HEK293 (cell line): ENCODE data around the gene TYRO3.

Experiments used
- CTCF ChIA-PET: fragments of 350-600 bp; formaldehyde crosslinking; extraction: SDS; loops from one replicate; lab custom pipeline; 2021; ENCODE audit warnings: antibody characterized with exemption; lab: Yijun Ruan, JAX
- POLR2A ChIA-PET: fragments of 300-600 bp; formaldehyde crosslinking; extraction: SDS; loops from one replicate; lab custom pipeline; 2020; ENCODE audit warnings: antibody characterized with exemption, inconsistent platforms; lab: Yijun Ruan, JAX
- H3K27ac ChIP-seq: fragments of 200-500 bp; sonication (Bioruptor generic); 2 replicates; pipeline ENCODE4 v1.5.1; 2014; ENCODE audit warnings: low read depth, low read length, control low read depth, inconsistent platforms; ENCODE audit errors: extremely low read depth
- H3K36me3 ChIP-seq, 2 experiments: fragments of 200-500 bp in 1 of 2; sonication (Bioruptor generic) in 1 of 2; 1 replicate in 1 of 2; 2 replicates in 1 of 2; pipeline ENCODE4 v1.5.1; 2014 to 2017; ENCODE audit warnings: inconsistent platforms in 2 of 2, low read length in 2 of 2; ENCODE audit not compliant: control insufficient read depth in 2 of 2, insufficient read depth in 1 of 2
- H3K4me1 ChIP-seq: fragments of 200-500 bp; sonication (Bioruptor generic); 2 replicates; pipeline ENCODE4 v1.5.1; 2014; ENCODE audit warnings: mild to moderate bottlenecking, low read length, inconsistent platforms; ENCODE audit not compliant: control insufficient read depth, insufficient read depth
- H3K4me3 ChIP-seq: 2 replicates; pipeline ENCODE4 v1.5.1; 2011; ENCODE audit warnings: low read depth, mild to moderate bottlenecking, control low read depth, low read length, moderate library complexity
- H3K9me3 ChIP-seq: fragments of 200-500 bp; sonication (Bioruptor generic); 2 replicates; pipeline ENCODE4 v1.5.1; 2014; ENCODE audit warnings: low read depth, low read length, inconsistent platforms; ENCODE audit not compliant: control insufficient read depth, insufficient read depth
- GFI1B ChIP-seq: fragments of 450-650 bp; formaldehyde crosslinking; IDR thresholded peaks from 2 replicates; pipeline ENCODE4 v1.5.1; 2016; ENCODE audit warnings: missing biosample characterization, missing genetic modification characterization
- HOXA7 ChIP-seq: sonication (generic); formaldehyde crosslinking; IDR thresholded peaks from 2 replicates; pipeline ENCODE4 v1.8.1; 2022; ENCODE audit warnings: missing genetic modification reagents, borderline replicate concordance
- MYNN ChIP-seq: fragments of 450-650 bp; formaldehyde crosslinking; IDR thresholded peaks from 2 replicates; pipeline ENCODE4 v1.5.1; 2016; ENCODE audit warnings: missing biosample characterization, missing genetic modification characterization, borderline replicate concordance
- PRDM1 ChIP-seq: fragments of 450-650 bp; formaldehyde crosslinking; IDR thresholded peaks from 2 replicates; pipeline ENCODE4; 2016; ENCODE audit warnings: missing biosample characterization, missing genetic modification characterization
- PRDM4 ChIP-seq: fragments of 450-650 bp; formaldehyde crosslinking; IDR thresholded peaks from 2 replicates; pipeline ENCODE4 v1.5.1; 2017; ENCODE audit warnings: missing biosample characterization, missing genetic modification characterization
- PRDM6 ChIP-seq: fragments of 450-650 bp; formaldehyde crosslinking; IDR thresholded peaks from 2 replicates; pipeline ENCODE4 v1.5.1; 2017; ENCODE audit warnings: missing biosample characterization, missing genetic modification characterization
- RBAK ChIP-seq: fragments of 450-650 bp; formaldehyde crosslinking; IDR thresholded peaks from 2 replicates; pipeline ENCODE4 v1.5.1; 2016; ENCODE audit warnings: missing biosample characterization, missing genetic modification characterization
- SETDB1 ChIP-seq: IDR thresholded peaks from one replicate; pipeline ENCODE4 v1.6.1; 2017; ENCODE audit warnings: mild to moderate bottlenecking, low read length, moderate library complexity, mixed read lengths; ENCODE audit not compliant: insufficient read length
- SP3 ChIP-seq: fragments of 450-650 bp; formaldehyde crosslinking; IDR thresholded peaks from 2 replicates; pipeline ENCODE4 v1.5.1; 2016; ENCODE audit warnings: missing biosample characterization, missing genetic modification characterization
- YY1 ChIP-seq: fragments of 450-650 bp; formaldehyde crosslinking; IDR thresholded peaks from 2 replicates; pipeline ENCODE4 v1.5.1; 2018; ENCODE audit warnings: missing biosample characterization, missing genetic modification characterization
- ZBTB17 ChIP-seq: fragments of 450-650 bp; formaldehyde crosslinking; IDR thresholded peaks from 2 replicates; pipeline ENCODE4 v1.5.1; 2016; ENCODE audit warnings: missing biosample characterization, missing genetic modification characterization
- ZBTB26 ChIP-seq: fragments of 450-650 bp; formaldehyde crosslinking; optimal IDR thresholded peaks from 2 replicates; pipeline ENCODE3; 2016; ENCODE audit warnings: missing biosample characterization, mild to moderate bottlenecking, missing genetic modification characterization
- ZBTB8A ChIP-seq: fragments of 450-650 bp; formaldehyde crosslinking; IDR thresholded peaks from 2 replicates; pipeline ENCODE4 v1.5.1; 2016; ENCODE audit warnings: missing biosample characterization, missing genetic modification characterization
- ZFP69B ChIP-seq: fragments of 450-650 bp; formaldehyde crosslinking; IDR thresholded peaks from 2 replicates; pipeline ENCODE4 v1.5.1; 2016; ENCODE audit warnings: missing biosample characterization, missing genetic modification characterization
- ZNF133 ChIP-seq: fragments of 450-650 bp; formaldehyde crosslinking; IDR thresholded peaks from 2 replicates; pipeline ENCODE4 v1.5.1; 2016; ENCODE audit warnings: missing biosample characterization, missing genetic modification characterization
- ZNF140 ChIP-seq: fragments of 450-650 bp; formaldehyde crosslinking; IDR thresholded peaks from 2 replicates; pipeline ENCODE4 v1.5.1; 2016; ENCODE audit warnings: missing biosample characterization, missing genetic modification characterization
- ZNF146 ChIP-seq: fragments of 450-650 bp; formaldehyde crosslinking; IDR thresholded peaks from 2 replicates; pipeline ENCODE4 v1.5.1; 2016; ENCODE audit warnings: missing biosample characterization, missing genetic modification characterization
- ZNF155 ChIP-seq: fragments of 450-650 bp; formaldehyde crosslinking; IDR thresholded peaks from 2 replicates; pipeline ENCODE4 v1.5.1; 2016; ENCODE audit warnings: missing biosample characterization, missing genetic modification characterization
- ZNF174 ChIP-seq: fragments of 450-650 bp; formaldehyde crosslinking; IDR thresholded peaks from 2 replicates; pipeline ENCODE4 v1.5.0; 2017; ENCODE audit warnings: missing biosample characterization, mild to moderate bottlenecking, missing genetic modification characterization
- ZNF214 ChIP-seq: fragments of 450-650 bp; formaldehyde crosslinking; IDR thresholded peaks from 2 replicates; pipeline ENCODE4 v1.5.1; 2017; ENCODE audit warnings: missing biosample characterization, mild to moderate bottlenecking, missing genetic modification characterization, borderline replicate concordance
- ZNF292 ChIP-seq: fragments of 450-650 bp; formaldehyde crosslinking; IDR thresholded peaks from 2 replicates; pipeline ENCODE4 v1.5.1; 2016; ENCODE audit warnings: low read depth, missing biosample characterization, missing genetic modification characterization, borderline replicate concordance
- ZNF341 ChIP-seq: fragments of 450-650 bp; formaldehyde crosslinking; IDR thresholded peaks from 2 replicates; pipeline ENCODE4; 2016; ENCODE audit warnings: low read depth, missing biosample characterization, missing genetic modification characterization
- ZNF423 ChIP-seq: fragments of 450-650 bp; formaldehyde crosslinking; IDR thresholded peaks from 2 replicates; pipeline ENCODE4 v1.5.1; 2016; ENCODE audit warnings: missing biosample characterization, missing genetic modification characterization
- ZNF48 ChIP-seq: fragments of 450-650 bp; formaldehyde crosslinking; IDR thresholded peaks from 2 replicates; pipeline ENCODE4 v1.5.1; 2016; ENCODE audit warnings: missing biosample characterization, missing genetic modification characterization
- ZNF521 ChIP-seq: fragments of 450-650 bp; formaldehyde crosslinking; IDR thresholded peaks from 2 replicates; pipeline ENCODE4 v1.5.1; 2017; ENCODE audit warnings: missing biosample characterization, mild to moderate bottlenecking, missing genetic modification characterization
- ZNF544 ChIP-seq: fragments of 450-650 bp; formaldehyde crosslinking; IDR thresholded peaks from 2 replicates; pipeline ENCODE4 v1.5.0; 2017; ENCODE audit warnings: missing biosample characterization, missing genetic modification characterization
- ZNF555 ChIP-seq: fragments of 450-650 bp; formaldehyde crosslinking; conservative IDR thresholded peaks from 2 replicates; pipeline ENCODE4 v1.5.1; 2017; ENCODE audit warnings: missing biosample characterization, mild to moderate bottlenecking, missing genetic modification characterization, inconsistent platforms
- ZNF558 ChIP-seq: fragments of 450-650 bp; formaldehyde crosslinking; IDR thresholded peaks from 2 replicates; pipeline ENCODE4 v1.5.1; 2016; ENCODE audit warnings: missing biosample characterization, missing genetic modification characterization
- ZNF623 ChIP-seq: fragments of 450-650 bp; formaldehyde crosslinking; IDR thresholded peaks from 2 replicates; pipeline ENCODE4 v1.5.1; 2016; ENCODE audit warnings: missing biosample characterization, missing genetic modification characterization
- ZNF626 ChIP-seq: fragments of 450-650 bp; sonication (Bioruptor Pico); formaldehyde crosslinking; IDR thresholded peaks from 2 replicates; pipeline ENCODE4 v1.5.1; 2018; ENCODE audit warnings: missing biosample characterization, missing genetic modification characterization, inconsistent platforms
- ZNF654 ChIP-seq: fragments of 450-650 bp; formaldehyde crosslinking; IDR thresholded peaks from 2 replicates; pipeline ENCODE4 v1.5.1; 2016; ENCODE audit warnings: low read depth, missing biosample characterization, missing genetic modification characterization
- ZNF658 ChIP-seq: fragments of 450-650 bp; formaldehyde crosslinking; IDR thresholded peaks from 2 replicates; pipeline ENCODE4; 2016; ENCODE audit warnings: missing biosample characterization, missing genetic modification characterization
- ZNF677 ChIP-seq: fragments of 450-650 bp; IDR thresholded peaks from 2 replicates; pipeline ENCODE4 v1.5.0; 2018; ENCODE audit warnings: missing biosample characterization, mild to moderate bottlenecking, missing genetic modification characterization, moderate library complexity
- ZXDB ChIP-seq: fragments of 450-650 bp; formaldehyde crosslinking; IDR thresholded peaks from 2 replicates; pipeline ENCODE4 v1.5.1; 2016; ENCODE audit warnings: missing biosample characterization, missing genetic modification characterization

Gene TYRO3

GRCh38 chr15:41561104-41561776 is 2.2 kb downstream of the TYRO3 start:
- Histone ChIP-seq H3K9me3 (no peaks in the 10 kb centered on the region), H3K36me3 (peaks cover 0 to 22% of the 10 kb centered on the region in 2 experiments; a peak in 1 of 3 replicates), H3K4me1 (peaks cover 7% of the 10 kb centered on the region; the same call in 1 of the 2 replicates), H3K4me3 (no peak overlapping the region), H3K27ac (no peak overlapping the region)
- ChIA-PET POLR2A (interaction anchor here (0.7 to 1.4 kb wide), 2 partner anchors 10 to 21 kb away, joined by 3 read pairs; no protein-coding TSS in a partner anchor), CTCF (interaction anchor here (0.6 to 2.3 kb wide), 2 partner anchors 14 to 43 kb away, joined by 3 to 11 read pairs; no protein-coding TSS in a partner anchor)
- TF ChIP-seq ZNF133 (no peak), ZBTB26 (tag by site-specific recombination) (no peak), ZNF174 (tag by site-specific recombination) (no peak), ZNF626 (tag by site-specific recombination) (no peak), ZNF555 (tag by site-specific recombination) (no peak), YY1 (tag by site-specific recombination) (no peak), ZNF214 (no peak), ZNF292 (tag by site-specific recombination) (no peak), ZNF423 (tag by site-specific recombination) (no peak), ZNF544 (tag by site-specific recombination) (no peak), ZNF558 (no peak), GFI1B (tag by site-specific recombination) (no peak), ZNF623 (tag by site-specific recombination) (no peak), ZNF155 (tag by site-specific recombination) (no peak), ZNF48 (tag by site-specific recombination) (no peak), PRDM4 (tag by site-specific recombination) (no peak)

GRCh38 chr15:41561777-41562145 is 2.7 kb downstream of the TYRO3 start:
- ChIA-PET CTCF (interaction anchor here (0.6 to 2.3 kb wide), 2 partner anchors 42 to 170 kb away, joined by 6 to 11 read pairs; no protein-coding TSS in a partner anchor), POLR2A (interaction anchor here (0.7 to 1.4 kb wide), 2 partner anchors 10 to 21 kb away, joined by 3 read pairs; no protein-coding TSS in a partner anchor)
- no peaks in the 10 kb centered on the region for H3K9me3 ChIP-seq
- no peak overlapping the region for H3K27ac ChIP-seq
- peaks cover 9% of the 10 kb centered on the region for H3K4me1 ChIP-seq
- H3K36me3 ChIP-seq, result peaks cover 0 to 22% of the 10 kb centered on the region in 2 experiments; a peak in 1 of 3 replicates
- no peak overlapping the region for H3K4me3 ChIP-seq
- TF ChIP-seq HOXA7 (CRISPR knock-in tag), result no peak
- TF ChIP-seq ZBTB17 (tag by site-specific recombination), result no peak
- TF ChIP-seq ZNF140, result no peak
- no peak for TF ChIP-seq PRDM1
- TF ChIP-seq ZNF521 (tag by site-specific recombination), result no peak
- no peak for TF ChIP-seq ZXDB
- peak; percentile 58 for TF ChIP-seq ZNF341 (tag by site-specific recombination)
- TF ChIP-seq RBAK (tag by site-specific recombination), result no peak
- TF ChIP-seq MYNN, result no peak
- TF ChIP-seq SETDB1, result no peak
- TF ChIP-seq ZNF658 (tag by site-specific recombination), result no peak
- TF ChIP-seq ZBTB8A (tag by site-specific recombination), result no peak
- no peak for TF ChIP-seq ZNF654 (tag by site-specific recombination)
- TF ChIP-seq ZNF146 (tag by site-specific recombination), result no peak
- TF ChIP-seq ZFP69B, result no peak
- no peak for TF ChIP-seq PRDM6 (tag by site-specific recombination)
- no peak for TF ChIP-seq ZNF677 (tag by site-specific recombination)
- no peak for TF ChIP-seq SP3 (tag by site-specific recombination)
